SJSA1 (cell line): Measurements from ENCODE around the gene FAM76A. TPM values are rescaled to one million over a fixed set of nuclear protein-coding genes. Genes with fewer than 3 reads are reported as not detected.
A peak's percentile ranks its signal among the peaks of the same experiment; 100 is the strongest.
"Not testable (repeated sequence)": the region's sequence is repeated elsewhere in the genome, so short reads cannot be mapped to it uniquely, and the experiment has no call there.

ENCODE experiments used
- DNase-seq, 2 experiments: peaks; one replicate each; pipeline ENCODE4 v3.0.0-alpha.2; 2015 to 2020; ENCODE audit warnings: low spot score in 2 of 2, low read depth in 1 of 2
- H3K27ac ChIP-seq: fragments of 250-450 bp; sonication (Bioruptor Pico); 2 replicates; pipeline ENCODE4 v1.5.1; 2020; ENCODE audit warnings: mild to moderate bottlenecking, moderate library complexity
- H3K27me3 ChIP-seq: fragments of 250-450 bp; sonication (Bioruptor Pico); replicated peaks from 2 replicates; pipeline ENCODE4 v1.5.1; 2020; ENCODE audit warnings: mild to moderate bottlenecking, moderate library complexity
- H3K36me3 ChIP-seq: fragments of 250-450 bp; sonication (Bioruptor Pico); 2 replicates; pipeline ENCODE4 v1.5.1; 2020; ENCODE audit warnings: mild to moderate bottlenecking
- H3K4me1 ChIP-seq: fragments of 250-450 bp; sonication (Bioruptor Pico); replicated peaks from 2 replicates; pipeline ENCODE4 v1.6.1; 2021; ENCODE audit warnings: mild to moderate bottlenecking
- H3K4me3 ChIP-seq: fragments of 250-450 bp; sonication (Bioruptor Pico); 2 replicates; pipeline ENCODE4 v1.5.1; 2020; ENCODE audit warnings: mild to moderate bottlenecking
- H3K9me3 ChIP-seq: fragments of 250-450 bp; sonication (Bioruptor Pico); replicated peaks from 2 replicates; pipeline ENCODE4 v1.5.1; 2020; ENCODE audit warnings: mild to moderate bottlenecking
- total RNA-seq: library from RNA; depleted of rRNA; stranded (reverse); fragments of >200 nt; shearing (Covaris generic); gene quantifications from 2 replicates; pipeline ENCODE4 v1.2.3, GENCODE V29; 2014

The FAM76A gene
- total RNA-seq, 1 experiment from 2014 or later = 12.5 TPM

GRCh38 chr1:27775336-27775735 is 49.6 kb downstream of the FAM76A start:
- H3K27me3 ChIP-seq, H3K4me3 ChIP-seq, H3K9me3 ChIP-seq, H3K4me1 ChIP-seq, DNase-seq, H3K27ac ChIP-seq: not testable (repeated sequence)
- H3K36me3 ChIP-seq = peaks cover 25% of the 10 kb centered on the region

GRCh38 chr1:27776276-27776675 is 50.5 kb downstream of the FAM76A start:
- H3K27me3 ChIP-seq, H3K4me1 ChIP-seq, H3K27ac ChIP-seq, H3K9me3 ChIP-seq, H3K4me3 ChIP-seq, DNase-seq: not testable (repeated sequence)
- peaks cover 25% of the 10 kb centered on the region for H3K36me3 ChIP-seq

- peaks cover 25% of the 10 kb centered on the region for H3K36me3 ChIP-seq
- no peak for DNase-seq
- H3K9me3 ChIP-seq = no peaks in the 10 kb centered on the region
- H3K27me3 ChIP-seq = no peaks in the 10 kb centered on the region
- H3K4me1 ChIP-seq = peaks cover 3% of the 10 kb centered on the region; the same call in 1 of the 2 replicates
- H3K4me3 ChIP-seq = no peak overlapping the region
- H3K27ac ChIP-seq = no peak overlapping the region
Measured at GRCh38 chr1:27778056-27778455, 52.3 kb downstream of the FAM76A start.

GRCh38 chr1:27779122-27779521 is 53.4 kb downstream of the FAM76A start:
- H3K27me3 ChIP-seq = no peaks in the 10 kb centered on the region
- no peaks in the 10 kb centered on the region for H3K9me3 ChIP-seq
- DNase-seq = no peak
- peaks cover 20% of the 10 kb centered on the region for H3K36me3 ChIP-seq
- H3K27ac ChIP-seq = no peak overlapping the region
- H3K4me1 ChIP-seq = peaks cover 2% of the 10 kb centered on the region; the same call in 1 of the 2 replicates
- no peak overlapping the region for H3K4me3 ChIP-seq

GRCh38 chr1:27782950-27783349 is 57.2 kb downstream of the FAM76A start:
- Histone ChIP-seq H3K27me3 (no peaks in the 10 kb centered on the region), H3K9me3 (no peaks in the 10 kb centered on the region), H3K4me3 (no peak overlapping the region), H3K4me1 (no peaks in the 10 kb centered on the region), H3K36me3 (0 out of 2 replicates have a peak, but pooled peaks cover 5% of the 10 kb centered on the region), H3K27ac (no peak overlapping the region)
- DNase-seq = no peak

- no peaks in the 10 kb centered on the region for H3K4me1 ChIP-seq
- peaks cover 10% of the 10 kb centered on the region for H3K36me3 ChIP-seq
- H3K4me3 ChIP-seq = no peak overlapping the region
- no peaks in the 10 kb centered on the region for H3K9me3 ChIP-seq
- H3K27ac ChIP-seq = no peak overlapping the region
- no peak for DNase-seq
- no peaks in the 10 kb centered on the region for H3K27me3 ChIP-seq
Measured at GRCh38 chr1:27784700-27785099, 58.9 kb downstream of the FAM76A start.

GRCh38 chr1:27785781-27786455 is 60.2 kb downstream of the FAM76A start:
- Histone ChIP-seq H3K4me1 (no peaks in the 10 kb centered on the region), H3K9me3 (no peaks in the 10 kb centered on the region), H3K4me3 (no peak overlapping the region), H3K27ac (no peak overlapping the region), H3K36me3 (peaks cover 21% of the 10 kb centered on the region), H3K27me3 (no peaks in the 10 kb centered on the region)
- DNase-seq = no peak

GRCh38 chr1:27787895-27788294 is 62.1 kb downstream of the FAM76A start:
- no peaks in the 10 kb centered on the region for H3K9me3 ChIP-seq
- H3K4me3 ChIP-seq = no peak overlapping the region
- H3K27me3 ChIP-seq = no peaks in the 10 kb centered on the region
- no peaks in the 10 kb centered on the region for H3K4me1 ChIP-seq
- DNase-seq = no peak
- peaks cover 35% of the 10 kb centered on the region for H3K36me3 ChIP-seq
- no peak overlapping the region for H3K27ac ChIP-seq

GRCh38 chr1:27789540-27790041 is 63.8 kb downstream of the FAM76A start:
- no peaks in the 10 kb centered on the region for H3K27me3 ChIP-seq
- H3K4me1 ChIP-seq = no peaks in the 10 kb centered on the region
- no peak overlapping the region for H3K4me3 ChIP-seq
- H3K9me3 ChIP-seq = no peaks in the 10 kb centered on the region
- peaks cover 50% of the 10 kb centered on the region for H3K36me3 ChIP-seq
- no peak overlapping the region for H3K27ac ChIP-seq
- peak in 1 of 2 experiments; percentile 1 for DNase-seq

GRCh38 chr1:27790270-27790669 is 64.5 kb downstream of the FAM76A start:
- DNase-seq = peak in 1 of 2 experiments; percentile 22
- H3K4me3 ChIP-seq, H3K27ac ChIP-seq, H3K9me3 ChIP-seq, H3K27me3 ChIP-seq, H3K4me1 ChIP-seq: not testable (repeated sequence)
- H3K36me3 ChIP-seq = peaks cover 55% of the 10 kb centered on the region

GRCh38 chr1:27795601-27796000 is 69.8 kb downstream of the FAM76A start:
- no peaks in the 10 kb centered on the region for H3K4me1 ChIP-seq
- H3K4me3 ChIP-seq = no peak overlapping the region
- no peak overlapping the region for H3K27ac ChIP-seq
- no peaks in the 10 kb centered on the region for H3K27me3 ChIP-seq
- no peaks in the 10 kb centered on the region for H3K9me3 ChIP-seq
- H3K36me3 ChIP-seq = peaks cover 75% of the 10 kb centered on the region
- no peak for DNase-seq

- Histone ChIP-seq H3K36me3 (peaks cover 55% of the 10 kb centered on the region), H3K27me3 (no peaks in the 10 kb centered on the region), H3K9me3 (no peaks in the 10 kb centered on the region), H3K27ac (no peak overlapping the region), H3K4me3 (no peak overlapping the region), H3K4me1 (no peaks in the 10 kb centered on the region)
- DNase-seq = no peak
Measured at GRCh38 chr1:27804791-27805190, 79.0 kb downstream of the FAM76A start.

- Histone ChIP-seq H3K4me3 (no peak overlapping the region), H3K9me3 (no peaks in the 10 kb centered on the region), H3K36me3 (peaks cover 49% of the 10 kb centered on the region), H3K4me1 (no peaks in the 10 kb centered on the region), H3K27ac (no peak overlapping the region), H3K27me3 (no peaks in the 10 kb centered on the region)
- no peak for DNase-seq
Measured at GRCh38 chr1:27806758-27807157, 81.0 kb downstream of the FAM76A start.

- DNase-seq = no peak
- H3K9me3 ChIP-seq = no peaks in the 10 kb centered on the region
- H3K27ac ChIP-seq = no peak overlapping the region
- peaks cover 45% of the 10 kb centered on the region for H3K36me3 ChIP-seq
- no peaks in the 10 kb centered on the region for H3K4me1 ChIP-seq
- no peaks in the 10 kb centered on the region for H3K27me3 ChIP-seq
- H3K4me3 ChIP-seq = no peak overlapping the region
Measured at GRCh38 chr1:27807385-27807784, 81.6 kb downstream of the FAM76A start.

- H3K9me3 ChIP-seq, H3K4me3 ChIP-seq, H3K27me3 ChIP-seq, H3K27ac ChIP-seq, DNase-seq, H3K4me1 ChIP-seq: not testable (repeated sequence)
- peaks cover 47% of the 10 kb centered on the region for H3K36me3 ChIP-seq
Measured at GRCh38 chr1:27808131-27808530, 82.4 kb downstream of the FAM76A start.
